BLaER1 (cell line): ENCODE results near the gene OLA1.

Experiments used
- H3K27ac ChIP-seq: shearing (Covaris generic); formaldehyde crosslinking; 2 replicates; pipeline ENCODE4 v1.8.1; 2022
- H3K27me3 ChIP-seq: shearing (Covaris generic); formaldehyde crosslinking; 2 replicates; pipeline ENCODE4 v1.8.1; 2022
- H3K36me3 ChIP-seq: shearing (Covaris generic); formaldehyde crosslinking; 2 replicates; pipeline ENCODE4 v1.8.1; 2022
- H3K4me1 ChIP-seq: shearing (Covaris generic); formaldehyde crosslinking; 2 replicates; pipeline ENCODE4 v1.8.1; 2022
- H3K4me2 ChIP-seq: shearing (Covaris generic); formaldehyde crosslinking; 2 replicates; pipeline ENCODE4 v1.8.1; 2022
- H3K4me3 ChIP-seq: shearing (Covaris generic); formaldehyde crosslinking; 2 replicates; pipeline ENCODE4 v1.8.1; 2022
- H3K9ac ChIP-seq: shearing (Covaris generic); formaldehyde crosslinking; 2 replicates; pipeline ENCODE4 v1.8.1; 2022
- H3K9me3 ChIP-seq: shearing (Covaris generic); formaldehyde crosslinking; 2 replicates; pipeline ENCODE4 v1.8.1; 2022
- H4K20me1 ChIP-seq: shearing (Covaris generic); formaldehyde crosslinking; 2 replicates; pipeline ENCODE4 v1.8.1; 2022
- Cebpa-rat ChIP-seq: shearing (Covaris generic); IDR thresholded peaks from 2 replicates; pipeline ENCODE4 v1.8.1; 2022

OLA1 gene

GRCh38 chr2:174183076-174183475 lies 65.3 kb downstream of the OLA1 start:
- H3K9me3 ChIP-seq: no peaks in the 10 kb centered on the region
- H3K4me2 ChIP-seq: no peak overlapping the region
- no peaks in the 10 kb centered on the region for H3K27me3 ChIP-seq
- H3K36me3 ChIP-seq: peaks cover 31% of the 10 kb centered on the region
- TF ChIP-seq Cebpa-rat: no peak
- H3K4me1 ChIP-seq: no peaks in the 10 kb centered on the region
- no peak overlapping the region for H3K27ac ChIP-seq
- H4K20me1 ChIP-seq: peaks cover 67% of the 10 kb centered on the region
- H3K4me3 ChIP-seq: no peak overlapping the region
- H3K9ac ChIP-seq: no peak overlapping the region

GRCh38 chr2:174181368-174181767 lies 67.0 kb downstream of the OLA1 start:
- H3K4me2 ChIP-seq: no peak overlapping the region
- H3K27me3 ChIP-seq: no peaks in the 10 kb centered on the region
- peaks cover 24% of the 10 kb centered on the region for H3K36me3 ChIP-seq
- no peak for TF ChIP-seq Cebpa-rat
- H4K20me1 ChIP-seq: peaks cover 55% of the 10 kb centered on the region
- no peaks in the 10 kb centered on the region for H3K4me1 ChIP-seq
- no peak overlapping the region for H3K4me3 ChIP-seq
- no peak overlapping the region for H3K9ac ChIP-seq
- peaks cover 10% of the 10 kb centered on the region for H3K9me3 ChIP-seq
- H3K27ac ChIP-seq: no peak overlapping the region

DNA sequence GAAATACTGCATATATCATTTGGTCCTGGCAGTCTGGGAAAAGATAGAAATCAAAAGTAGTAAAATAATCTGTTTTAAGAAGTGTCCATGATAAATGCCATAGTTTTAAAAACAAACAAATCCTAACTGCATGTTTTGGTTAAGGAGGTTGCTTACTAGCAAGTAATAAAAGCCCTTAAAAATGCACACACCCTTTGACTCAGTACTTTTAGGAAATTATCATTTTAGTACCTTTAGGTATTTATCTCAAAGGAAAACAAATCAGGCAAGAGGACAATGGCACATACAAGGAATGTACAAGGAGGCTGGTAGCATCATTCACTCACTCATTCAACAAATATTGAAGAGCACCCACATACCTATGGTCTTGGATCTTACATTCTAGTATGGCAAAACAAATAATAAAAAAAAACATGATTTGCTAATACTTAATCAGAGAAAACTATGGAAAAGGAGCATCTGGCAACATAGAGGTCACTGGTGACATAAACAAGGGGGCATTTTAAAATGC lies 67.6 kb downstream of the OLA1 start:
- Histone ChIP-seq H3K4me2 (no peak overlapping the region), H3K36me3 (peaks cover 22% of the 10 kb centered on the region), H3K4me1 (no peaks in the 10 kb centered on the region), H3K9me3 (peaks cover 13% of the 10 kb centered on the region), H3K27me3 (no peaks in the 10 kb centered on the region), H3K27ac (no peak overlapping the region), H3K4me3 (no peak overlapping the region), H4K20me1 (peaks cover 50% of the 10 kb centered on the region), H3K9ac (no peak overlapping the region)
- no peak for TF ChIP-seq Cebpa-rat

- H3K4me3 ChIP-seq: no peak overlapping the region
- H3K27me3 ChIP-seq: no peaks in the 10 kb centered on the region
- H3K4me1 ChIP-seq: no peaks in the 10 kb centered on the region
- no peak overlapping the region for H3K4me2 ChIP-seq
- peaks cover 25% of the 10 kb centered on the region for H3K36me3 ChIP-seq
- H3K9ac ChIP-seq: no peak overlapping the region
- no peak overlapping the region for H3K27ac ChIP-seq
- peaks cover 44% of the 10 kb centered on the region for H4K20me1 ChIP-seq
- peaks cover 17% of the 10 kb centered on the region for H3K9me3 ChIP-seq
- no peak for TF ChIP-seq Cebpa-rat
These were observed 68.1 kb downstream of the OLA1 start for GRCh38 chr2:174180165-174180724.

GRCh38 chr2:174177316-174177890 lies 70.9 kb downstream of the OLA1 start:
- Histone ChIP-seq H3K4me1 (no peaks in the 10 kb centered on the region), H3K4me2 (no peak overlapping the region), H4K20me1 (peaks cover 30% of the 10 kb centered on the region), H3K9me3 (peaks cover 43% of the 10 kb centered on the region), H3K27me3 (no peaks in the 10 kb centered on the region), H3K9ac (no peak overlapping the region), H3K4me3 (no peak overlapping the region), H3K36me3 (peaks cover 29% of the 10 kb centered on the region), H3K27ac (no peak overlapping the region)
- TF ChIP-seq Cebpa-rat: no peak

GRCh38 chr2:174176898-174177297 lies 71.4 kb downstream of the OLA1 start:
- H4K20me1 ChIP-seq: peaks cover 25% of the 10 kb centered on the region
- peaks cover 29% of the 10 kb centered on the region for H3K36me3 ChIP-seq
- no peak overlapping the region for H3K4me2 ChIP-seq
- no peak overlapping the region for H3K27ac ChIP-seq
- no peak overlapping the region for H3K9ac ChIP-seq
- peaks cover 48% of the 10 kb centered on the region for H3K9me3 ChIP-seq
- no peaks in the 10 kb centered on the region for H3K27me3 ChIP-seq
- no peak for TF ChIP-seq Cebpa-rat
- H3K4me3 ChIP-seq: no peak overlapping the region
- no peaks in the 10 kb centered on the region for H3K4me1 ChIP-seq

- TF ChIP-seq Cebpa-rat: no peak
- H3K36me3 ChIP-seq: peaks cover 41% of the 10 kb centered on the region
These were observed 73.6 kb downstream of the OLA1 start for GRCh38 chr2:174174741-174175140.

GRCh38 chr2:174172802-174173355 lies 75.5 kb downstream of the OLA1 start:
- Histone ChIP-seq H3K4me2 (no peak overlapping the region), H3K4me1 (no peaks in the 10 kb centered on the region), H3K9ac (no peak overlapping the region), H3K27me3 (no peaks in the 10 kb centered on the region), H3K4me3 (no peak overlapping the region), H3K36me3 (peaks cover 57% of the 10 kb centered on the region), H3K27ac (no peak overlapping the region), H3K9me3 (peaks cover 83% of the 10 kb centered on the region), H4K20me1 (no peaks in the 10 kb centered on the region)
- TF ChIP-seq Cebpa-rat: no peak

More at GRCh38 chr2:174174741-174175140, 73.6 kb downstream of the OLA1 start:
- Histone ChIP-seq H4K20me1 (peaks cover 3% of the 10 kb centered on the region; the same call in 1 of the 2 replicates), H3K9ac (no peak overlapping the region), H3K4me2 (no peak overlapping the region), H3K27ac (no peak overlapping the region), H3K4me1 (no peaks in the 10 kb centered on the region), H3K9me3 (peaks cover 64% of the 10 kb centered on the region), H3K27me3 (no peaks in the 10 kb centered on the region), H3K4me3 (no peak overlapping the region)

- no peak for TF ChIP-seq Cebpa-rat
- no peak overlapping the region for H3K4me2 ChIP-seq
- no peak overlapping the region for H3K9ac ChIP-seq
- no peak overlapping the region for H3K27ac ChIP-seq
- peaks cover 85% of the 10 kb centered on the region for H3K9me3 ChIP-seq
- H3K36me3 ChIP-seq: peaks cover 54% of the 10 kb centered on the region
- no peaks in the 10 kb centered on the region for H3K27me3 ChIP-seq
- H3K4me1 ChIP-seq: no peaks in the 10 kb centered on the region
- no peaks in the 10 kb centered on the region for H4K20me1 ChIP-seq
- H3K4me3 ChIP-seq: peak overlapping the region; percentile 32; the same call in 1 of the 2 replicates
These were observed 76.5 kb downstream of the OLA1 start for GRCh38 chr2:174171686-174172445.

GRCh38 chr2:174169372-174169771 lies 79.0 kb downstream of the OLA1 start:
- H3K27me3 ChIP-seq: no peaks in the 10 kb centered on the region
- no peak overlapping the region for H3K9ac ChIP-seq
- no peaks in the 10 kb centered on the region for H4K20me1 ChIP-seq
- no peak overlapping the region for H3K4me3 ChIP-seq
- no peak overlapping the region for H3K4me2 ChIP-seq
- peaks cover 62% of the 10 kb centered on the region for H3K36me3 ChIP-seq
- TF ChIP-seq Cebpa-rat: no peak
- peaks cover 82% of the 10 kb centered on the region for H3K9me3 ChIP-seq
- H3K4me1 ChIP-seq: no peaks in the 10 kb centered on the region
- H3K27ac ChIP-seq: no peak overlapping the region
